Subcutaneous adipose tissue (tissue), 4 donors: Measurements from ENCODE around the gene PAWR. TPM values are rescaled to one million over a fixed set of nuclear protein-coding genes. Genes with fewer than 3 reads are reported as not detected.

Experiments used
- CTCF ChIP-seq: fragments of 450-650 bp; IDR thresholded peaks from one replicate; pipeline ENCODE4 v1.5.1; 2016; ENCODE audit warnings: low read depth, mild to moderate bottlenecking, control low read depth, antibody characterized with exemption, moderate library complexity
- total RNA-seq, 4 donors: library from RNA; depleted of rRNA; stranded (reverse); fragments of >200 nt; gene quantifications; one replicate each; pipeline ENCODE4 v1.1.0, GENCODE V29; 2016

Gene PAWR
- total RNA-seq, 4 donors from 2014 or later = 15.4 to 34.7 (median 25.0) TPM

GRCh38 chr12:79585147-79585546 lies 105.6 kb downstream of the PAWR start:
- TF ChIP-seq CTCF = no peak

GRCh38 chr12:79573820-79574219 lies 116.9 kb downstream of the PAWR start:
- no peak for TF ChIP-seq CTCF

DNA sequence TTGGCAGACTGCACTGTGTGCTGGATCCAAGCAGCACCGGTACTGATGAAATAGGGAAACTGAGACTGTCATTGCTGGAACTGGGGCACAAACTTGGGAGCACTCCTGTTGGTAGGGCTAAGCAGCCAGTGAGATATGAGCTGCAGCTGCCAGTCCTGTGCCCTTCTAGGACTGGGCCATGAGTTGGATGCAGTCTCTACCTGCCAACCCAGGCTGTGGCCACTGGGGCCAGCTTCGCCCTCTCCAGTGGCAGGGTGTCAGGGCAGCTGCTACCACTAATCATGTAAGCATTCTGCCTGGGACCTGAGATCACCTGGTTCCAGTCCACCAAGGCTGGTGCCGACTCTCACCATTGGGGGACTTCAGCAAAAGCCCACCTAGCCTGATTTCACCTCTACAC lies 121.1 kb downstream of the PAWR start:
- TF ChIP-seq CTCF = no peak

DNA sequence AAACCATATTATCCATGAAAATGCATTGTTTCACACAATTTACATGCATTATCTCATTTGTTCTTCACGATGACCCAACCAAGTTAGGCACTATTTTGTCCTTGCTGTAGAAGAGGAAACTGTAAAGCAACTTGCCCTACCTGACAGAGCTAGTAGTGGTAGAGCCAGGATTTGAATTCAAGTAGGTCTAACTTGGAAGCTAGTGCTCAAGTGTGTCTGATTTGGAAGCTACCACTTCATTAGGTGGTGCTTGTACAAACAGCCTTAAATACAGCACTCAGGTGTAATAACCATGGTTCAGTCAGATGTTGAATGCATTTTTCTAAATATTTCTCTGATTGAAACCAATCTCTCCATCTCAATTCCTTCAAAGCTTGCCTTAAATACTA lies 123.6 kb downstream of the PAWR start:
- no peak for TF ChIP-seq CTCF

DNA sequence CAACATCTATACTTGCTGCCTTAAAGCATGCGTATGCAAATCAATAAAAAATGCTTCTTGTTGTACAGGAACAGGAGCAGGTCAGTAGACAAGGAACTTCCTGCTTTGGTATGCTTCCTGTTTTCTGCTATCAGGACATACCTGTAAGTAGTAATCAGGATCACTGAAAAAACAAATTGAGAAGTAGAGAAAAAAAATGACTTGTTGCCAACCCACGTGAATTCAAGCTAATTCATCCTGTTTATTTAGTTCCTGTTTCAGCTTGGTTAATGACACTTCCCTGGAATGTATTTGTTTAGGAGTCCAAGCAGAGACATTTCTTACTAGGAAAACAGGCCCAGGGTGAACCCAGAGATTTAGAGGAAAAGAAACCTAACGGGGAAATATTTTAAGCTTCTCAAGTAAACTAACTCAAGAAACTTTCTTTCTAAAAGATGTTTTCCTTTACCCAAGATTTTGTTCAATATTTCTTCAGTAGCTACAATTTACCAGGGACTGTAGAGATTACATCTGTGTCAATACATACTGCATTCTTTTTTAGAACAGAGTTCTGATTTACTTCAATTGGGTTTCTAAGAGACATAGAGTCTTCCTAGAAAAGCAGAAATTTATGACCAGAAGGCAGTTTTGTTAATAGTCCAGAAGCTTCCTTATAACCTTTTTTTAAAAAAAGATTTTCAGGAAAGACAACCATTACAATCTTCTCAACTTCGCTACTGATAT lies 124.2 kb downstream of the PAWR start:
- no peak for TF ChIP-seq CTCF

GRCh38 chr12:79563021-79563740 lies 127.6 kb downstream of the PAWR start:
- TF ChIP-seq CTCF = no peak

DNA sequence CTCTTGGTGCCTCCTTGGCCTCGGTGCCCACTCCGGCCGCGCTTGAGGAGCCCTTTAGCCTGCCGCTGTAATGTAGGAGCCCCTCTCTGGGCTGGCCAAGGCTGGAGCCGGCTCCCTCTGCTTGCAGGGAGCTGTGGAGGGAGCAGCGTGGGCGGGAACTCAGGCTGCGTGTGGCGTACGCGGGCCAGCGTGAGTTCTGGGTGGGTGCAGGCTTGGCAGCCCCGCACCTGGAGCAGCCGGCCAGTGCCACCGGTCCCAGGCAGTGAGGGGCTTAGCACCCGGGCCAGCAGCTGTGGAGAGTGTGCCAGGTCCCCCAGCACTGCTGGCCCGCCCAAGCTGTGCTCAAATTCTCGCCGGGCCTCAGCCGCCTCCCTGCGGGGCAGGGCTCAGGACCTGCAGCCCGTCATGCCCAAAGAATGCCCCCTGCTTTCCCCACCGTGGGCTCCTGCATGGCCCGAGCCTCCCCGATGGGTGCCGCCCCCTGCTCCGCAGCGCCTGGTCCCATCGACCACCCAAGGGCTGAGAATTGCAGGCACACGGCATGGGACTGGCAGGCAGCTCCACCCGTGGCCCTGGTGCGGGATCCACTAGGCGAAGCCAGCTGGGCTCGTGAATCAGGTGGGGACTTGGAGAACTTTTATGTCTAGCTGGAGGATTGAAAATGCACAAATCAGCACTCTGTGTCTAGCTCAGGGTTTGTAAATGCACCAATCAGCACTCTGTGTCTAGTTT lies 129.2 kb downstream of the PAWR start:
- TF ChIP-seq CTCF = no peak
